Measurements from ENCODE around the gene GAB2.

Gene GAB2

GRCh38 chr11:78265326-78265725 lies 152.3 kb downstream of the GAB2 start:
- Histone ChIP-seq H3K27ac (ENCODE audit: low read length) (no peak overlapping the region; the same call in 1 of the 2 replicates), H3K4me1 (ENCODE audit: insufficient read depth, low read length) (peaks cover 11% of the 10 kb centered on the region), H3K36me3 (ENCODE audit: insufficient read depth, low read length) (peaks cover 43% of the 10 kb centered on the region), H3K9me3 (ENCODE audit: insufficient read depth, low read length, severe bottlenecking) (no peaks in the 10 kb centered on the region), H3K4me2 (ENCODE audit: insufficient read depth, low read length) (no peak overlapping the region), H4K20me1 (ENCODE audit: insufficient read depth, low read length) (peaks cover 10% of the 10 kb centered on the region; the same call in 1 of the 2 replicates), H2AFZ (ENCODE audit: low read depth, low read length) (no peak overlapping the region), H3K27me3 (ENCODE audit: insufficient read depth, low read length, poor library complexity) (no peaks in the 10 kb centered on the region), H3K4me3 (ENCODE audit: low read depth in 1 of 2, low read length in 2 of 2) (no peak overlapping the region), H3K79me2 (ENCODE audit: insufficient read depth, low read length) (peaks cover 99% of the 10 kb centered on the region), H3K9ac (ENCODE audit: low read depth, low read length) (no peak overlapping the region)
- ATAC-seq (ENCODE audit: insufficient read depth, low read depth) (no peak), DNase-seq (no peak)
- TF ChIP-seq, protein P1, sequence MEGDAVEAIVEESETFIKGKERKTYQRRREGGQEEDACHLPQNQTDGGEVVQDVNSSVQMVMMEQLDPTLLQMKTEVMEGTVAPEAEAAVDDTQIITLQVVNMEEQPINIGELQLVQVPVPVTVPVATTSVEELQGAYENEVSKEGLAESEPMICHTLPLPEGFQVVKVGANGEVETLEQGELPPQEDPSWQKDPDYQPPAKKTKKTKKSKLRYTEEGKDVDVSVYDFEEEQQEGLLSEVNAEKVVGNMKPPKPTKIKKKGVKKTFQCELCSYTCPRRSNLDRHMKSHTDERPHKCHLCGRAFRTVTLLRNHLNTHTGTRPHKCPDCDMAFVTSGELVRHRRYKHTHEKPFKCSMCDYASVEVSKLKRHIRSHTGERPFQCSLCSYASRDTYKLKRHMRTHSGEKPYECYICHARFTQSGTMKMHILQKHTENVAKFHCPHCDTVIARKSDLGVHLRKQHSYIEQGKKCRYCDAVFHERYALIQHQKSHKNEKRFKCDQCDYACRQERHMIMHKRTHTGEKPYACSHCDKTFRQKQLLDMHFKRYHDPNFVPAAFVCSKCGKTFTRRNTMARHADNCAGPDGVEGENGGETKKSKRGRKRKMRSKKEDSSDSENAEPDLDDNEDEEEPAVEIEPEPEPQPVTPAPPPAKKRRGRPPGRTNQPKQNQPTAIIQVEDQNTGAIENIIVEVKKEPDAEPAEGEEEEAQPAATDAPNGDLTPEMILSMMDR (IDR thresholded peaks at IDR 0.05; ENCODE audit: borderline replicate concordance, extremely low read depth, low read length, poor library complexity, severe bottlenecking), result no peak
- TF ChIP-seq EZH2 (IDR thresholded peaks at IDR 0.05; ENCODE audit: borderline replicate concordance, low read depth, low read length, severe bottlenecking), result no peak

DNA sequence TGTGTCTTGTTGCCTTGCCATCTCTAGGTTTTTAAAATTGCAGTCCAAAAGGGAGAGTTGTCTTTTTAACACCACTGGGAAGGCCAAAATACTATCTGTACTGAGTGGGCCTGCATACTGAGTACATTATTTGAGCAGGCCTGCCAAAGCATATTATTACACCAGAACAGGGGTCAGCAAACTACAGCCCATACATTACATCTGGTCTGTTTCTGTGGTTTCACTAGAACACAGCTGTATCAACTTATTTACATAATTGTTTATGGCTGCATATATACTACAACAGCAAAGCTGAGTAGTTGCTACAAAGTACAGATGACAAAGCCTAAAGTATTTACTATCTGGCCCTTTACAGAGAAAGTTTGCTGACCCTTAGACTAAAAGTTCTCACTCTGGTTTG lies 154.9 kb downstream of the GAB2 start:
- peak overlapping the region; percentile 33; the same call in 1 of the 2 replicates for H3K27ac ChIP-seq (ENCODE audit: low read length)
- DNase-seq, result no peak
- H3K36me3 ChIP-seq (ENCODE audit: insufficient read depth, low read length), result peaks cover 49% of the 10 kb centered on the region
- H3K27me3 ChIP-seq (ENCODE audit: insufficient read depth, low read length, poor library complexity), result no peaks in the 10 kb centered on the region
- H3K79me2 ChIP-seq (ENCODE audit: insufficient read depth, low read length), result peaks cover 99% of the 10 kb centered on the region
- H3K4me2 ChIP-seq (ENCODE audit: insufficient read depth, low read length), result no peak overlapping the region
- no peak overlapping the region for H3K9ac ChIP-seq (ENCODE audit: low read depth, low read length)
- H3K4me3 ChIP-seq (ENCODE audit: low read depth in 1 of 2, low read length in 2 of 2), result no peak overlapping the region
- H4K20me1 ChIP-seq (ENCODE audit: insufficient read depth, low read length), result peaks cover 10% of the 10 kb centered on the region; the same call in 1 of the 2 replicates
- no peak for ATAC-seq (ENCODE audit: insufficient read depth, low read depth)
- no peak for TF ChIP-seq EZH2 (IDR thresholded peaks at IDR 0.05; ENCODE audit: borderline replicate concordance, low read depth, low read length, severe bottlenecking)
- TF ChIP-seq, protein P1 (IDR thresholded peaks at IDR 0.05; ENCODE audit: borderline replicate concordance, extremely low read depth, low read length, poor library complexity, severe bottlenecking), result no peak
- H2AFZ ChIP-seq (ENCODE audit: low read depth, low read length), result no peak overlapping the region
- H3K4me1 ChIP-seq (ENCODE audit: insufficient read depth, low read length), result peaks cover 11% of the 10 kb centered on the region
- no peaks in the 10 kb centered on the region for H3K9me3 ChIP-seq (ENCODE audit: insufficient read depth, low read length, severe bottlenecking)

DNA sequence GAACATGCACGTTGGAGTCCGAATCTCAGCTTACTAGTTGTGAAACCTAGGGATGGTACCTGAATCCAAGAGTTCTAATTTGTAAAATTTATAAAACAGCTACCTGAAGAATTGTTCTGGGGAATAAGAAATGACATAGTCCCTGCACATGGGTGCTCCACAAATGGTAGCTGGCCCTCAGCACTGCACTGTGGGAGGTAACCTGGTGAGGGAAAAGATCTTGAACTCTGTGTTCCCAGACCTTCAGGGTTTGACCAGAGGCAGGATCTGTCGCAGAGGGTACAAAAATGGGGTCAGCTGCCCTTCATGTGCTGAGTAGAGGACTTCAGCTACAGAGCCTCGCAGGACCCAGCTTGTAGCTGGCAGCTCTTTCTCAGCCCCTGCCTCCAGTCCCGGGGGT lies 155.4 kb downstream of the GAB2 start:
- Histone ChIP-seq H3K27me3 (ENCODE audit: insufficient read depth, low read length, poor library complexity) (no peaks in the 10 kb centered on the region), H4K20me1 (ENCODE audit: insufficient read depth, low read length) (peaks cover 10% of the 10 kb centered on the region; the same call in 1 of the 2 replicates), H3K27ac (ENCODE audit: low read length) (peak overlapping the region; percentile 33; the same call in 1 of the 2 replicates), H3K9ac (ENCODE audit: low read depth, low read length) (no peak overlapping the region), H3K9me3 (ENCODE audit: insufficient read depth, low read length, severe bottlenecking) (no peaks in the 10 kb centered on the region), H3K4me3 (ENCODE audit: low read depth in 1 of 2, low read length in 2 of 2) (no peak overlapping the region), H2AFZ (ENCODE audit: low read depth, low read length) (no peak overlapping the region), H3K79me2 (ENCODE audit: insufficient read depth, low read length) (peaks cover 100% of the 10 kb centered on the region), H3K36me3 (ENCODE audit: insufficient read depth, low read length) (peaks cover 47% of the 10 kb centered on the region), H3K4me2 (ENCODE audit: insufficient read depth, low read length) (no peak overlapping the region), H3K4me1 (ENCODE audit: insufficient read depth, low read length) (peaks cover 8% of the 10 kb centered on the region)
- TF ChIP-seq, protein P1 (IDR thresholded peaks at IDR 0.05; ENCODE audit: borderline replicate concordance, extremely low read depth, low read length, poor library complexity, severe bottlenecking), result no peak
- no peak for TF ChIP-seq EZH2 (IDR thresholded peaks at IDR 0.05; ENCODE audit: borderline replicate concordance, low read depth, low read length, severe bottlenecking)
- ATAC-seq (ENCODE audit: insufficient read depth, low read depth) (no peak), DNase-seq (no peak)

Data from DND-41 (cell line).